PFSK-1 (cell line): ENCODE data around the gene ELOVL6.

Experiments
- POLR2AphosphoS5 ChIP-seq: IDR thresholded peaks from 2 replicates; pipeline ENCODE4 v1.6.1; 2012; ENCODE audit warnings: low read depth, mild to moderate bottlenecking, control low read depth, low read length, moderate library complexity
- REST ChIP-seq, 2 experiments: IDR thresholded peaks; 2 replicates each; pipeline versions ENCODE4 v1.6.1 to v1.8.0; 2011 to 2012; ENCODE audit warnings: low read depth in 2 of 2, low read length in 2 of 2, control low read depth in 1 of 2, inconsistent platforms in 1 of 2, mild to moderate bottlenecking in 1 of 2, moderate library complexity in 1 of 2; ENCODE audit not compliant: insufficient read depth in 1 of 2

GRCh38 chr4:110091434-110092140, 106.8 kb downstream of the ELOVL6 start:
- TF ChIP-seq REST (IDR thresholded peaks at IDR 0.05; ENCODE audit: insufficient read depth in 1 of 2, low read depth in 2 of 2, low read length in 2 of 2), result no peak
- no peak for TF ChIP-seq POLR2AphosphoS5
